IMR-90 (cell line): ENCODE results near the gene CPED1. TPM values are rescaled to one million over a fixed set of nuclear protein-coding genes. Genes with fewer than 3 reads are reported as not detected.

Source experiments
- ATAC-seq: fragments of 200-7000 bp; cut with Tn5 transposase; 2 replicates; pipeline ENCODE4 v1.9.1; 2020; ENCODE audit warnings: low read depth, mild to moderate bottlenecking, moderate library complexity
- BruUV-seq: library from RNA; stranded (reverse); fragments of 400-500 nt; replicated peaks from 2 replicates; lab custom pipeline; 2021; lab: Mats Ljungman, UMichigan
- CTCF ChIA-PET: fragments of 300-600 bp; formaldehyde crosslinking; extraction: SDS; loops from one replicate; lab custom pipeline; 2021; ENCODE audit warnings: antibody characterized with exemption; lab: Yijun Ruan, JAX
- POLR2A ChIA-PET: fragments of 300-600 bp; sonication (Branson Sonifier 250); formaldehyde crosslinking; loops from one replicate; lab custom pipeline; 2022; ENCODE audit warnings: antibody characterized with exemption; ENCODE audit not compliant: unreplicated experiment; lab: Charles Lee
- DNase-seq: peaks from one replicate; pipeline ENCODE4 v3.0.0; 2013
- H2AFZ ChIP-seq: replicated peaks from 2 replicates; pipeline ENCODE3; 2013; ENCODE audit warnings: low read length, mild to moderate bottlenecking; ENCODE audit not compliant: poor library complexity
- H2AK5ac ChIP-seq: 2 replicates; pipeline ENCODE4 v1.6.1; 2013; ENCODE audit warnings: low read depth, low read length, inconsistent platforms
- H2AK9ac ChIP-seq: replicated peaks from 2 replicates; pipeline ENCODE3; 2013; ENCODE audit warnings: mild to moderate bottlenecking, low read depth, low read length, moderate library complexity; ENCODE audit not compliant: poor library complexity
- H2BK120ac ChIP-seq: 2 replicates; pipeline ENCODE4 v1.6.1; 2013; ENCODE audit warnings: low read depth, low read length, inconsistent platforms
- H2BK15ac ChIP-seq: 3 replicates; pipeline ENCODE4 v1.6.1; 2013; ENCODE audit warnings: low read depth, low read length, inconsistent platforms
- H2BK20ac ChIP-seq: 2 replicates; pipeline ENCODE4 v1.6.1; 2013; ENCODE audit warnings: low read depth, mild to moderate bottlenecking, inconsistent platforms, low read length, moderate library complexity
- H2BK5ac ChIP-seq: 2 replicates; pipeline ENCODE4 v1.6.1; 2013; ENCODE audit warnings: mild to moderate bottlenecking, low read depth, low read length, inconsistent platforms; ENCODE audit not compliant: poor library complexity, severe bottlenecking
- H3K14ac ChIP-seq: replicated peaks from 2 replicates; pipeline ENCODE4 v1.6.1; 2013; ENCODE audit warnings: low read depth, low read length, inconsistent platforms
- H3K18ac ChIP-seq: 2 replicates; pipeline ENCODE4 v1.6.1; 2013; ENCODE audit warnings: low read depth, low read length, control low read depth
- H3K23ac ChIP-seq: 2 replicates; pipeline ENCODE4 v1.6.1; 2013; ENCODE audit warnings: low read depth, low read length, inconsistent platforms
- H3K27ac ChIP-seq: 2 replicates; pipeline ENCODE4 v1.5.1; 2013; ENCODE audit warnings: mild to moderate bottlenecking, control low read depth, low read length; ENCODE audit not compliant: insufficient read depth
- H3K27me3 ChIP-seq: 2 replicates; pipeline ENCODE4 v1.6.1; 2013; ENCODE audit warnings: low read length; ENCODE audit not compliant: control insufficient read depth, insufficient read depth
- H3K36me3 ChIP-seq: 2 replicates; pipeline ENCODE4 v1.6.1; 2013; ENCODE audit warnings: low read length, mixed read lengths; ENCODE audit not compliant: control insufficient read depth, insufficient read depth
- H3K4ac ChIP-seq: 2 replicates; pipeline ENCODE4 v1.6.1; 2013; ENCODE audit warnings: low read depth, low read length, inconsistent platforms
- H3K4me1 ChIP-seq: 2 replicates; pipeline ENCODE4 v1.6.1; 2013; ENCODE audit warnings: low read length, mixed read lengths; ENCODE audit not compliant: control insufficient read depth, insufficient read depth
- H3K4me2 ChIP-seq: 2 replicates; pipeline ENCODE4 v1.6.1; 2013; ENCODE audit warnings: low read depth, mild to moderate bottlenecking, control low read depth, low read length, moderate library complexity
- H3K4me3 ChIP-seq: 2 replicates; pipeline ENCODE4 v1.5.1; 2013; ENCODE audit warnings: low read depth, mild to moderate bottlenecking, control low read depth, low read length, moderate library complexity; ENCODE audit not compliant: insufficient read depth
- H3K56ac ChIP-seq: 2 replicates; pipeline ENCODE4 v1.6.1; 2013; ENCODE audit warnings: low read length, inconsistent platforms; ENCODE audit not compliant: insufficient read depth; ENCODE audit errors: extremely low read depth
- H3K79me1 ChIP-seq, 2 experiments: 2 replicates each; pipeline ENCODE4 v1.6.1; 2013; ENCODE audit warnings: low read length in 2 of 2, inconsistent platforms in 1 of 2, low read depth in 1 of 2
- H3K9ac ChIP-seq: 2 replicates; pipeline ENCODE4 v1.6.1; 2013; ENCODE audit warnings: low read depth, low read length, control low read depth
- H3K9me1 ChIP-seq: 2 replicates; pipeline ENCODE4 v1.6.1; 2013; ENCODE audit warnings: low read length, inconsistent platforms; ENCODE audit not compliant: insufficient read depth
- H3K9me3 ChIP-seq: 2 replicates; pipeline ENCODE4 v1.6.1; 2013; ENCODE audit warnings: low read length; ENCODE audit not compliant: control insufficient read depth, insufficient read depth
- H4K20me1 ChIP-seq: 2 replicates; pipeline ENCODE4 v1.6.1; 2013; ENCODE audit warnings: low read length, inconsistent platforms; ENCODE audit not compliant: insufficient read depth
- H4K5ac ChIP-seq: 2 replicates; pipeline ENCODE4 v1.6.1; 2013; ENCODE audit warnings: mild to moderate bottlenecking, low read depth, low read length, control low read depth
- H4K8ac ChIP-seq, 2 experiments: 2 replicates each; pipeline ENCODE4 v1.6.1; 2013; ENCODE audit warnings: low read depth in 2 of 2, low read length in 2 of 2, control low read depth in 1 of 2, inconsistent platforms in 1 of 2
- H4K91ac ChIP-seq: 2 replicates; pipeline ENCODE4 v1.6.1; 2013; ENCODE audit warnings: low read depth, low read length, inconsistent platforms; ENCODE audit not compliant: insufficient read depth
- BHLHE40 ChIP-seq: fragments of 150-350 bp; IDR thresholded peaks from 2 replicates; pipeline ENCODE4 v1.6.1; 2016; ENCODE audit warnings: mild to moderate bottlenecking, low read depth, low read length
- MAFK ChIP-seq: IDR thresholded peaks from 2 replicates; pipeline ENCODE4 v1.6.1; 2012; ENCODE audit warnings: low read depth, low read length, improper control_type of control experiment
- MAZ ChIP-seq: IDR thresholded peaks from 2 replicates; pipeline ENCODE4 v1.6.1; 2012; ENCODE audit warnings: low read depth, mild to moderate bottlenecking, low read length, improper control_type of control experiment, moderate library complexity, borderline replicate concordance
- POLR2A ChIP-seq: IDR thresholded peaks from 2 replicates; pipeline ENCODE4 v1.6.1; 2012; ENCODE audit warnings: mild to moderate bottlenecking, low read depth, low read length
- WGBS, 2 experiments: methylation state at CpG; one replicate each; pipeline versions ENCODE4 v1.1.5 to v1.1.7; 2013; ENCODE audit warnings: missing lambda C conversion rate in 2 of 2; ENCODE audit not compliant: insufficient read length in 1 of 2; ENCODE audit errors: extremely low coverage in 2 of 2; 5-methylcytosine and 5-hydroxymethylcytosine counted together
- dilution Hi-C: fragments of 300-500 bp; cut with HindIII; formaldehyde crosslinking; loops from one replicate; pipeline ENCODE4 v1.14.3; 2018; ENCODE audit warnings: low sequenced_read_pairs; ENCODE audit not compliant: unreplicated experiment
- in situ Hi-C: fragments of 300-500 bp; cut with MboI; formaldehyde crosslinking; loops from 3 replicates; pipeline ENCODE4 v1.14.3; 2019; ENCODE audit warnings: low sequenced_read_pairs, inconsistent platforms, mixed read lengths
- intact Hi-C: fragments of 100-400 bp; cut with micrococcal nuclease; formaldehyde crosslinking; loops from 2 replicates; pipeline ENCODE4 v1.10.0; 2022
- polyA plus RNA-seq, 3 experiments: library from polyadenylated mRNA; depleted of rRNA; stranded (reverse); fragments of >200 nt; gene quantifications; 2 replicates each; pipeline ENCODE4 v1.2.3, GENCODE V29; 2012; ENCODE audit warnings: low replicate concordance in 1 of 3
- total RNA-seq: library from RNA; depleted of rRNA; stranded (reverse); fragments of >200 nt; gene quantifications from 2 replicates; pipeline ENCODE4 v1.2.3, GENCODE V29; 2012
- TF ChIP-seq, protein P1 (sequence below): fragments of 150-350 bp; IDR thresholded peaks from 2 replicates; pipeline ENCODE4 v1.6.1; 2017; ENCODE audit warnings: mild to moderate bottlenecking, antibody characterized with exemption, low read length, low read depth

The CPED1 gene
- total and polyA plus RNA-seq, 2 of the 4 experiments (the other 2 are of a cell fraction), result 31.2 to 96.8 TPM

DNA sequence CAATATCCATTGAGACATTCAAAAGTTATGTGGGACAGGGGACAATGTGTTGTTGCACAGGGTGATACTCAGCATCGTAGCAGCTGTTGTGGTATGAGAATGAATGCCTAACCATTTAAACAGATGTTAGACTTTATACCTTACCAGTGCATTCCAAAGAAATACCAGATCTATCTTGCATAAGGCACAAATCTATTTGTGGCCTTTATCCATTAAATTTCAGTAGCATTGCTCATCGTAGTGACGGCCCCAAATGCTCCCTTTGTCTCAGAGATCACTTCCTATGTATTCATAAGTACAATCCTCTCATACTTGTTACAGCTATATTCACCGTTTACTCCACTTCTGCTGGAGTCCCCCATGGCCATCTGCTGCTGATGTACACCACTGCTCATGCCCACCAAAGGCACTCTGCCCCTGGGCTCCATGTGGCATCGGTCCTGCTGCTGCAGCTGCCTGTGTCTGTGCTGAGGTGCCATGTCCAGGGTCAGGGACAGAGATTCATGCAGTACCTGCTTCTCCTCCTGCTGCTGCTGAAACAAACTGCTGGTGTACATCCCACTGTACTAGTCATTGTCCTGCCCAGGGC, 96.3 kb downstream of the CPED1 start (continued):
- TF ChIP-seq POLR2A (peak; percentile 63; the same call in 1 of the 2 replicates), MAZ (no peak; the same call in 1 of the 2 replicates)

- H4K8ac ChIP-seq, result peak overlapping the region; percentile 72 to 87; a peak in 3 of 4 replicates
- peak overlapping the region; percentile 87; the same call in 1 of the 2 replicates for H3K14ac ChIP-seq
- intact Hi-C loops (loop anchor here (10.0 kb wide), 1 partner anchor 501 kb away; no protein-coding TSS in a partner anchor), in situ Hi-C loops (no loop called here), dilution Hi-C loops (loop anchor here (25.0 kb wide), 1 partner anchor 99 kb away; the partner anchor contains the start of gene CPED1)
- H3K56ac ChIP-seq, result peak overlapping the region; percentile 88; the same call in 1 of the 2 replicates
- no CpG with 5 or more reads among the region's 3 CpGs for whole genome bisulfite sequencing, 2 experiments
- peak overlapping the region; percentile 100 for H2BK120ac ChIP-seq
- H4K5ac ChIP-seq, result peak overlapping the region; percentile 13; the same call in 1 of the 2 replicates
- H3K4me1 ChIP-seq, result peaks cover 19% of the 10 kb centered on the region
- POLR2A ChIA-PET, result interaction anchor here (3.6 kb wide), 1 partner anchor 96 kb away, joined by 26 read pairs; the partner anchor contains the start of gene CPED1
- no peak for ATAC-seq
- H2BK5ac ChIP-seq, result peak overlapping the region; percentile 100
- H3K9ac ChIP-seq, result no peak overlapping the region; the same call in 1 of the 2 replicates
- no peaks in the 10 kb centered on the region for H3K36me3 ChIP-seq
- no peak overlapping the region for H2AK5ac ChIP-seq
- peak overlapping the region; percentile 98; the same call in 2 of the 3 replicates for H2BK15ac ChIP-seq
- no peaks in the 10 kb centered on the region for H3K9me3 ChIP-seq
- H3K27me3 ChIP-seq, result no peaks in the 10 kb centered on the region
- no peak overlapping the region for H3K4me3 ChIP-seq
- H4K20me1 ChIP-seq, result no peaks in the 10 kb centered on the region
- H3K23ac ChIP-seq, result peak overlapping the region; percentile 54; the same call in 1 of the 2 replicates
- BruUV-seq, result no TSS peak
- peak overlapping the region; percentile 58; the same call in 1 of the 2 replicates for H3K4me2 ChIP-seq
- H3K9me1 ChIP-seq, result peaks cover 9% of the 10 kb centered on the region
- CTCF ChIA-PET, result interaction anchor here (1.5 kb wide), 1 partner anchor 10 kb away, joined by 3 read pairs; no protein-coding TSS in a partner anchor
- H2AFZ ChIP-seq, result no peak overlapping the region
- peak overlapping the region; percentile 99; the same call in 1 of the 2 replicates for H3K4ac ChIP-seq
- peak overlapping the region; percentile 79; the same call in 1 of the 2 replicates for H4K91ac ChIP-seq
- peak overlapping the region; percentile 100 for H3K27ac ChIP-seq
- peaks cover 16 to 42% of the 10 kb centered on the region in 2 experiments; a peak in 3 of 4 replicates for H3K79me1 ChIP-seq
- peak overlapping the region; percentile 92 for H3K18ac ChIP-seq
- H2BK20ac ChIP-seq, result peak overlapping the region; percentile 99
- no peak overlapping the region for H2AK9ac ChIP-seq
- peak; percentile 46 for DNase-seq
- TF ChIP-seq BHLHE40 (peak; percentile 79; the same call in 1 of the 2 replicates), POLR2A (no peak), MAZ (no peak), MAFK (no peak)
- TF ChIP-seq, protein P1, sequence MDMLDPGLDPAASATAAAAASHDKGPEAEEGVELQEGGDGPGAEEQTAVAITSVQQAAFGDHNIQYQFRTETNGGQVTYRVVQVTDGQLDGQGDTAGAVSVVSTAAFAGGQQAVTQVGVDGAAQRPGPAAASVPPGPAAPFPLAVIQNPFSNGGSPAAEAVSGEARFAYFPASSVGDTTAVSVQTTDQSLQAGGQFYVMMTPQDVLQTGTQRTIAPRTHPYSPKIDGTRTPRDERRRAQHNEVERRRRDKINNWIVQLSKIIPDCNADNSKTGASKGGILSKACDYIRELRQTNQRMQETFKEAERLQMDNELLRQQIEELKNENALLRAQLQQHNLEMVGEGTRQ, result no peak
These were observed 97.4 kb downstream of the CPED1 start for GRCh38 chr7:121085922-121086321.
